Lung (tissue), 12 donors: ENCODE data around the gene TMEM135. TPM values are rescaled to one million over a fixed set of nuclear protein-coding genes. Genes with fewer than 3 reads are reported as not detected.

ENCODE experiments used
- ATAC-seq: fragments of 200-7000 bp; cut with Tn5 transposase; one replicate; pipeline ENCODE4 v1.9.1; 2020; ENCODE audit warnings: moderate number of reproducible peaks; ENCODE audit not compliant: insufficient read depth, low FRiP score
- DNase-seq, 3 donors: peaks; one replicate each; pipeline ENCODE4 v3.0.0-alpha.2; 2013 to 2017
- H3K27ac ChIP-seq, 2 donors: one replicate each; pipeline ENCODE4 v1.5.1; 2013; ENCODE audit warnings: mild to moderate bottlenecking in 2 of 2, moderate library complexity in 2 of 2, control low read depth in 1 of 2, inconsistent platforms in 1 of 2, low read depth in 1 of 2, low read length in 1 of 2
- H3K27me3 ChIP-seq, 3 donors: one replicate each; pipeline ENCODE4 v1.5.1; 2013; ENCODE audit warnings: low read length in 2 of 3; ENCODE audit not compliant: control insufficient read depth in 3 of 3, insufficient read depth in 3 of 3
- H3K36me3 ChIP-seq, 4 donors: one replicate each; pipeline ENCODE4 v1.5.1; 2013; ENCODE audit warnings: low read length in 4 of 4, mild to moderate bottlenecking in 1 of 4, moderate library complexity in 1 of 4; ENCODE audit not compliant: control insufficient read depth in 4 of 4, insufficient read depth in 4 of 4
- H3K4me1 ChIP-seq, 5 donors: one replicate each; pipeline ENCODE4 v1.5.1; 2013; ENCODE audit warnings: low read length in 5 of 5, mild to moderate bottlenecking in 2 of 5, moderate library complexity in 1 of 5; ENCODE audit not compliant: control insufficient read depth in 5 of 5, insufficient read depth in 5 of 5
- H3K4me3 ChIP-seq: one replicate; pipeline ENCODE4 v1.5.1; 2013; ENCODE audit warnings: mild to moderate bottlenecking, control low read depth, moderate library complexity
- H3K9ac ChIP-seq, 2 donors: one replicate each; pipeline ENCODE4 v1.5.1; 2013; ENCODE audit warnings: low read length in 2 of 2, control low read depth in 1 of 2; ENCODE audit not compliant: insufficient read depth in 1 of 2
- H3K9me3 ChIP-seq, 4 donors: one replicate each; pipeline ENCODE4 v1.5.1; 2013; ENCODE audit warnings: low read length in 3 of 4, mild to moderate bottlenecking in 1 of 4, moderate library complexity in 1 of 4; ENCODE audit not compliant: control insufficient read depth in 4 of 4, insufficient read depth in 3 of 4
- WGBS, 2 donors: extraction: QIAGEN DNeasy Blood & Tissue Kit; methylation state at CpG; one replicate each; pipeline ENCODE4 v1.1.7; 2013; 5-methylcytosine and 5-hydroxymethylcytosine counted together
- polyA plus RNA-seq, 2 donors: library from polyadenylated mRNA; stranded (reverse); fragments of 200-250 nt; gene quantifications; one replicate each; pipeline ENCODE4 v1.2.1, GENCODE V29; 2013
- total RNA-seq, 2 donors: library from RNA; depleted of rRNA in 1 of 2; stranded (reverse); fragments of >200 nt in 1 of 2; gene quantifications; one replicate each; pipeline ENCODE4 v1.2.1, GENCODE V29; 2014 to 2021
- TF ChIP-seq, protein P1 (sequence below): IDR thresholded peaks from 2 replicates; pipeline ENCODE4 v1.5.1; 2012; ENCODE audit warnings: mild to moderate bottlenecking; ENCODE audit errors: control extremely low read depth, extremely low read depth
- donor health status: control.
- donor health status: control.
- donor health status: Bipolar disorder and iron deficiency.
- donor health status: healthy.
- donor health status: DM: yes; HTN: yes; CAD: no.

TMEM135 gene
- total and polyA plus RNA-seq, 4 donors, result 5.9 to 42.0 (median 11.5) TPM

DNA sequence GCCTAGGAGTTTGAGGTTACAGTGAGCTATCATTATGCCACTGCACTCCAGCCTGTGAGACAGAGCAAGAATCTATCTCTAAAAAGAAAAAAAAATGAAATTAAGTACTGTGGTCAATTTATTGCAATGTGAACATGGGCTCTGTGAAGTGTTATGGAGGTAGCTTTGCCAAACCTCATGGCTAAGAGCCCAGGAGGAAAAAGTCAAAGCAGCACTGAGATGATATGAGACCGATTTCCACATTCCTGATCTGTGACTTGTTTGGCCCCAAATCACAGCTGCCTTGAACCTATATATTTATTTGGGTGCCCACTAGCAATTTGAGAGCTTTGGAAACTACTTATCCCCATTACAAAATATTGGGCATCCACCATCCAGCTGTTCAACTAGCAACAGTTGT lies 29.8 kb upstream of the TMEM135 start:
- WGBS, 2 donors, result 56 to 84% methylated on average over 1 of the region's 1 CpG
- Histone ChIP-seq H3K4me1 (no peaks in the 10 kb centered on the region), H3K27me3 (no peaks in the 10 kb centered on the region), H3K36me3 (no peaks in the 10 kb centered on the region), H3K4me3 (no peak overlapping the region), H3K9me3 (no peaks in the 10 kb centered on the region), H3K27ac (no peak overlapping the region), H3K9ac (no peak overlapping the region)
- TF ChIP-seq, protein P1, sequence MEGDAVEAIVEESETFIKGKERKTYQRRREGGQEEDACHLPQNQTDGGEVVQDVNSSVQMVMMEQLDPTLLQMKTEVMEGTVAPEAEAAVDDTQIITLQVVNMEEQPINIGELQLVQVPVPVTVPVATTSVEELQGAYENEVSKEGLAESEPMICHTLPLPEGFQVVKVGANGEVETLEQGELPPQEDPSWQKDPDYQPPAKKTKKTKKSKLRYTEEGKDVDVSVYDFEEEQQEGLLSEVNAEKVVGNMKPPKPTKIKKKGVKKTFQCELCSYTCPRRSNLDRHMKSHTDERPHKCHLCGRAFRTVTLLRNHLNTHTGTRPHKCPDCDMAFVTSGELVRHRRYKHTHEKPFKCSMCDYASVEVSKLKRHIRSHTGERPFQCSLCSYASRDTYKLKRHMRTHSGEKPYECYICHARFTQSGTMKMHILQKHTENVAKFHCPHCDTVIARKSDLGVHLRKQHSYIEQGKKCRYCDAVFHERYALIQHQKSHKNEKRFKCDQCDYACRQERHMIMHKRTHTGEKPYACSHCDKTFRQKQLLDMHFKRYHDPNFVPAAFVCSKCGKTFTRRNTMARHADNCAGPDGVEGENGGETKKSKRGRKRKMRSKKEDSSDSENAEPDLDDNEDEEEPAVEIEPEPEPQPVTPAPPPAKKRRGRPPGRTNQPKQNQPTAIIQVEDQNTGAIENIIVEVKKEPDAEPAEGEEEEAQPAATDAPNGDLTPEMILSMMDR, result no peak
- no peak for ATAC-seq
- DNase-seq, result no peak

DNA sequence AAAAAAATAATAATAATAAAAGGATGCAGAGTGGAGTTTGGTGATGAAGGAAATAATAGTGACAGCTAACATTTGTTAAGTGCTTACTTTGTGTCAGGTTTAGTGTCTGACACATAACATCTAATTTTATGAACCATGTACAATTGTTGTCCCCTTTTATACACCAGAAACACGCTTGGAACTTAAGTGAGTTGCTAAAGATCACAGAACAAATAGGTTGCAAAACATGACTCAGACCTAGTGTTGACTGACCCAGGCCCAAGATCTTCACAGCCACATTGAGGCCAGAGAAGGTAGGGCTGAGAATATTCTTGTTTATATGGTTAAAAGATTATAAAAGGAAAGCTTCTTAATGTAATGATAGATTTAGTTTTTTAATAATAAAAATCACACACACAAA lies 25.6 kb upstream of the TMEM135 start:
- Histone ChIP-seq H3K27ac (no peak overlapping the region), H3K27me3 (no peaks in the 10 kb centered on the region), H3K4me3 (no peak overlapping the region), H3K4me1 (peaks cover 0 to 8% (median 5%) of the 10 kb centered on the region in 5 donors), H3K9me3 (no peaks in the 10 kb centered on the region), H3K9ac (no peak overlapping the region), H3K36me3 (no peaks in the 10 kb centered on the region)
- DNase-seq (no peak), ATAC-seq (no peak)
- TF ChIP-seq, protein P1, result no peak
- 78 to 83% methylated on average over 1 of the region's 1 CpG for WGBS, 2 donors

DNA sequence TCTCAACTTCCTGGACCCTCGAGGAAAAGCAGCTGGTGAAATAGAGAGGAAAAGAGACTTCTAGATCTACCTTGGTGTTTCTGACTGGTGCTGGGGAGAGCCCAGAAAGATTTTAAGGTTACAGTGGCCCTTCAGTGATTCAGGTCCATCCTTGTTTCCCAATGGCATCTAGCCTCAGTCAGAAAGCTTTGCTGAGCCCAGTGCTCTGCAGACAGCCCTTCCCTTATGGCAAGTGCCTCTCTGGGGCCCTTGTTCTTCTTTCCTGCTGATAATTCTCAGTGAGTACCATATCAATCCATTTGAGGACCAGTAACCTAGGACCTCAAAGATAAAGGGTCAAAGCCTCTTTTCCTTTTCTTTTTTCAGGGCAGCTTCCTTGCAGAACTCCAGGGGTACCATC lies 25.1 kb upstream of the TMEM135 start:
- 25 to 35% methylated on average over 1 of the region's 1 CpG for WGBS, 2 donors
- Histone ChIP-seq H3K9ac (no peak overlapping the region), H3K4me1 (peaks cover 0 to 8% (median 5%) of the 10 kb centered on the region in 5 donors), H3K27ac (no peak overlapping the region), H3K27me3 (no peaks in the 10 kb centered on the region), H3K4me3 (no peak overlapping the region), H3K36me3 (no peaks in the 10 kb centered on the region), H3K9me3 (no peaks in the 10 kb centered on the region)
- ATAC-seq, result no peak
- no peak for DNase-seq
- TF ChIP-seq, protein P1, result no peak
